Fibroblast of mammary gland (primary cell): ENCODE results near the gene CIAO3.

Experiments used
- DNase-seq: peaks from one replicate; pipeline ENCODE4 v3.0.0-alpha.2; 2010; ENCODE audit warnings: low read depth
- H3K4me3 ChIP-seq: 2 replicates; pipeline ENCODE4 v1.5.1; 2011; ENCODE audit warnings: low read depth, mild to moderate bottlenecking, low read length, moderate library complexity; ENCODE audit not compliant: control insufficient read depth
- CTCF ChIP-seq: conservative IDR thresholded peaks from 2 replicates; pipeline ENCODE4 v1.5.1; 2011; ENCODE audit warnings: low read depth, low read length, inconsistent platforms; ENCODE audit not compliant: control insufficient read depth, insufficient read depth

Gene CIAO3

DNA sequence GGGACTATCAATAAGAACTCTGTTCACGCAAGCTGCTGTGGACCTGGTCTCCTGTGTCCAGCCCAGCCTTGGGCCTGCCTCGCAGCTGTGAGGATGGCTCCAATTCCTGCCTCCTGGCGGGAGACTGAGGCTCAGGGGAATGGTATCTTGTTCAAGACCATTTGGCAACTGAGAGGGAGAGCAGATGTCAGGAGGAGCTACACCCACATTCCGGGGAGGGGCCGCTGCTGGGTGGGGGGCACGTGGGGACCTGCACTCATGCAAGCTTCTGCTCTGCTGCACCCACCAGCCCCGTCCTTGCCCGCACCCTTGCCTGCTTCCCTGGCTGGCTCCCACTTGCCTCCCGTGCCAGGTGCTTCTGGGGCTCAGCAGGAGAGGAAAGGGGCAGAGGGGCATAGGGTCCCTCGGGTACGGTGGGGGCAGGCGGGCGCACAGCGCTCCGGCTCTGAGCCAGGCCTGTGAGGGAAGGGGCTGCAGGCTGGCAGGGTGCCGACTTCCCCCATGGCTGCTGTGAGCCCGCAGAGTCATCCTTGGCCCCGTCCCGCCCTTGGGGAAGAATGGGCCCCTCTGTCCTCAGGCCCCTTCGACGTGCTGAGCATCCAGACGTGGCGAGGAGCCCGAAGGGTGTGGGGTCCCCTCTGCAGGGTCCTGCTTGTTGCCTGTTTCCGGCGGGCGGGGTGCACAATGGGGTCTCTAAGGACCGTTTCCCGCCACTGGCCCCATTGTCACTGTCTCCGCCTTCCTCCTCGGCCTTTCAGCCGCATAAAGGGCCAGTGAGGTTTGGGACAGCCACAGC lies 23.1 kb downstream of the CIAO3 start:
- H3K4me3 ChIP-seq: no peak overlapping the region
- no peak for TF ChIP-seq CTCF
- DNase-seq: no peak

GRCh38 chr16:716768-717325 lies 23.9 kb downstream of the CIAO3 start:
- DNase-seq: no peak
- no peak for TF ChIP-seq CTCF
- H3K4me3 ChIP-seq: no peak overlapping the region

GRCh38 chr16:716200-716568 lies 24.6 kb downstream of the CIAO3 start:
- TF ChIP-seq CTCF: no peak
- DNase-seq: peak; percentile 48
- H3K4me3 ChIP-seq: peak overlapping the region; percentile 49

GRCh38 chr16:715477-716199 lies 25.2 kb downstream of the CIAO3 start:
- peak overlapping the region; percentile 49 for H3K4me3 ChIP-seq
- DNase-seq: peak; percentile 20
- no peak for TF ChIP-seq CTCF

DNA sequence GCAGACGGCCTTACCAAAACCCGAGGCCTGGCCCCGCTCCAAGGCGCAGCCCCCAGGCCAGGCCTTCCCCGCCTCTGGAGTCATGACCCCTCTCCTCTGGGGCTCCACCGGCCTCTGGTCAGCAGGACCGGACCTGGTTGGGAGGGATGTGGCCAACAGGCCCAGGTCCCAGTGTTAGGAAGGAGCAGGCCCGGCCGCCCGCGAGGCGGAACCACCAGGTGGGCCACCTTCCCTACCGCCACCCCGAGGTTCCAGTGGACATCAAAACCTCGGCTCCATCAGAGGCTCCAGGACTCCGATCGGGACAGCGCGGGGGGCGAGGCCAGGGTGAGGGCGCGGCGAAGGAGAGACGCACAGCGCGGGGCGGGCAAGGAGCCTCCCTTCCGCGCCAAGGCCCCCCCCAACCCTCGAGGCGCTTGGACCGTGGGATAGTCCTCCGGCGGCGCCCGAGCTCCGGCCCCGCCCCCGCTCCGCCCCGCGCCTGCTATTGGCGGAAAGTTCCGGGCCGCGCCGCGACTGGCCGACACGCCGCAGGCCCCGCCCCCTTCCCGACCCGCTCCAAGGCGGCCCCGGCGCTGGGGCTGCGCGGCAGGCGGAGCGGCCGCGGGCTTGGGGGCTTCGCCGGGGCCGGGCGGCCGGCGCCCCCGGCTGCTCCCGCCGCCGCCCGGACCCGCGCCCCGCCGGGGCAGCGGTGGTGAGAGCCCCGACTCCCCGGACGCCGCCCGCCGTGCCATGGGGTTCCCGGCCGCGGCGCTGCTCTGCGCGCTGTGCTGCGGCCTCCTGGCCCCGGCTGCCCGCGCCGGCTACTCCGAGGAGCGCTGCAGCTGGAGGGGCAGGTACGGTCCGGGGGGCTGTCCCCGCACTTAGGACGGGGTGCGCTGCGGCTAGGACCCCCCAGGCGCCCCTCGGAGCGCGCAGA lies 26.0 kb downstream of the CIAO3 start, which contains the start of gene METRN:
Gene METRN, plus strand, starts transcription at position 561 of the 919 bp plus-strand sequence. Its CDS starts 172 bp downstream, at position 733.
- no peak for TF ChIP-seq CTCF
- DNase-seq: peak; percentile 76
- peak within 1 kb of the TSS; percentile 49 for H3K4me3 ChIP-seq

- H3K4me3 ChIP-seq: no peak overlapping the region
- no peak for DNase-seq
- no peak for TF ChIP-seq CTCF
Observed at GRCh38 chr16:714079-714478, 26.7 kb downstream of the CIAO3 start.
